RWPE2 (cell line): ENCODE results near the gene POGZ.

ENCODE experiments used
- ATAC-seq: fragments of 200-7000 bp; cut with Tn5 transposase; 3 replicates; pipeline ENCODE4 v1.9.1; 2021; ENCODE audit warnings: low read depth
- DNase-seq: peaks from one replicate; pipeline ENCODE4 v3.0.0-alpha.2; 2020; ENCODE audit warnings: low spot score
- H3K27ac ChIP-seq: fragments of 450-650 bp; 2 replicates; pipeline ENCODE4 v1.5.1; 2017; ENCODE audit warnings: mild to moderate bottlenecking; ENCODE audit not compliant: poor library complexity, severe bottlenecking
- H3K27me3 ChIP-seq: fragments of 250-450 bp; sonication (Bioruptor Pico); 2 replicates; pipeline ENCODE4 v1.5.1; 2021; ENCODE audit warnings: mild to moderate bottlenecking, moderate library complexity; ENCODE audit not compliant: insufficient read depth, poor library complexity, severe bottlenecking
- H3K36me3 ChIP-seq: fragments of 250-450 bp; sonication (Bioruptor Pico); 2 replicates; pipeline ENCODE4 v1.5.1; 2020; ENCODE audit warnings: low read depth, mild to moderate bottlenecking, moderate library complexity
- H3K4me1 ChIP-seq: fragments of 250-450 bp; sonication (Bioruptor Pico); 2 replicates; pipeline ENCODE4 v1.5.1; 2021; ENCODE audit warnings: mild to moderate bottlenecking, moderate library complexity; ENCODE audit not compliant: insufficient read depth, poor library complexity, severe bottlenecking
- H3K4me3 ChIP-seq: fragments of 250-450 bp; sonication (Bioruptor Pico); 2 replicates; pipeline ENCODE4 v1.5.1; 2021; ENCODE audit warnings: mild to moderate bottlenecking, moderate library complexity; ENCODE audit not compliant: severe bottlenecking
- H3K9me3 ChIP-seq: fragments of 250-450 bp; sonication (Bioruptor Pico); 2 replicates; pipeline ENCODE4 v1.5.1; 2021; ENCODE audit warnings: mild to moderate bottlenecking, moderate library complexity; ENCODE audit not compliant: severe bottlenecking
- CTCF ChIP-seq: fragments of 450-650 bp; IDR thresholded peaks from one replicate; pipeline ENCODE4 v1.5.1; 2017; ENCODE audit warnings: mild to moderate bottlenecking, moderate library complexity; ENCODE audit not compliant: poor library complexity, severe bottlenecking

The POGZ gene

GRCh38 chr1:151459331-151460046 lies at the start of gene POGZ:
Gene POGZ, minus strand, starts transcription at chr1:151459494. Its CDS starts 17,290 bp downstream, at chr1:151442204.
- no peaks in the 10 kb centered on the region for H3K9me3 ChIP-seq
- peak within 1 kb of the TSS; percentile 50 for H3K4me3 ChIP-seq
- H3K27ac ChIP-seq: peak within 1 kb of the TSS; percentile 81
- TF ChIP-seq CTCF: no peak
- H3K36me3 ChIP-seq: peaks cover 6% of the 10 kb centered on the region
- peaks cover 5% of the 10 kb centered on the region for H3K4me1 ChIP-seq
- ATAC-seq (peak; percentile 79), DNase-seq (peak; percentile 95)
- H3K27me3 ChIP-seq: no peaks in the 10 kb centered on the region

GRCh38 chr1:151508833-151509232 lies 49.5 kb upstream of the POGZ start:
- Histone ChIP-seq H3K27me3 (no peaks in the 10 kb centered on the region), H3K4me1 (peaks cover 16% of the 10 kb centered on the region), H3K9me3 (no peaks in the 10 kb centered on the region), H3K27ac (no peak overlapping the region), H3K4me3 (no peak overlapping the region), H3K36me3 (no peaks in the 10 kb centered on the region)
- no peak for ATAC-seq
- TF ChIP-seq CTCF: no peak
- DNase-seq: no peak

GRCh38 chr1:151504759-151505158 lies 45.5 kb upstream of the POGZ start:
- ATAC-seq: no peak
- Histone ChIP-seq H3K27me3 (no peaks in the 10 kb centered on the region), H3K4me3 (no peak overlapping the region), H3K36me3 (no peaks in the 10 kb centered on the region), H3K9me3 (no peaks in the 10 kb centered on the region), H3K27ac (no peak overlapping the region), H3K4me1 (no peaks in the 10 kb centered on the region)
- TF ChIP-seq CTCF: no peak
- DNase-seq: no peak

GRCh38 chr1:151504252-151504651 lies 45.0 kb upstream of the POGZ start:
- H3K4me1 ChIP-seq: no peaks in the 10 kb centered on the region
- no peaks in the 10 kb centered on the region for H3K9me3 ChIP-seq
- H3K27ac ChIP-seq: no peak overlapping the region
- no peaks in the 10 kb centered on the region for H3K27me3 ChIP-seq
- no peaks in the 10 kb centered on the region for H3K36me3 ChIP-seq
- ATAC-seq (peak; percentile 29; the same call in 1 of the 3 replicates), DNase-seq (no peak)
- TF ChIP-seq CTCF: no peak
- no peak overlapping the region for H3K4me3 ChIP-seq
